Activated T-helper 9 cell treated with anti-CD3 and anti-CD28 coated beads, Interleukin-2, amount 50 U/mL, for 16 hours (primary cell): ENCODE data around the gene SGTA.
"Not testable (repeated sequence)": the region's sequence is repeated elsewhere in the genome, so short reads cannot be mapped to it uniquely, and the experiment has no call there.

Source experiments
- DNase-seq: peaks from one replicate; pipeline ENCODE4 v3.0.0-alpha.2; 2020; ENCODE audit warnings: low read depth

The SGTA gene

GRCh38 chr19:2713170-2713569, 69.9 kb downstream of the SGTA start:
- DNase-seq: not testable (repeated sequence)

- DNase-seq: no peak
Measured at GRCh38 chr19:2711875-2712205, 71.2 kb downstream of the SGTA start.

DNA sequence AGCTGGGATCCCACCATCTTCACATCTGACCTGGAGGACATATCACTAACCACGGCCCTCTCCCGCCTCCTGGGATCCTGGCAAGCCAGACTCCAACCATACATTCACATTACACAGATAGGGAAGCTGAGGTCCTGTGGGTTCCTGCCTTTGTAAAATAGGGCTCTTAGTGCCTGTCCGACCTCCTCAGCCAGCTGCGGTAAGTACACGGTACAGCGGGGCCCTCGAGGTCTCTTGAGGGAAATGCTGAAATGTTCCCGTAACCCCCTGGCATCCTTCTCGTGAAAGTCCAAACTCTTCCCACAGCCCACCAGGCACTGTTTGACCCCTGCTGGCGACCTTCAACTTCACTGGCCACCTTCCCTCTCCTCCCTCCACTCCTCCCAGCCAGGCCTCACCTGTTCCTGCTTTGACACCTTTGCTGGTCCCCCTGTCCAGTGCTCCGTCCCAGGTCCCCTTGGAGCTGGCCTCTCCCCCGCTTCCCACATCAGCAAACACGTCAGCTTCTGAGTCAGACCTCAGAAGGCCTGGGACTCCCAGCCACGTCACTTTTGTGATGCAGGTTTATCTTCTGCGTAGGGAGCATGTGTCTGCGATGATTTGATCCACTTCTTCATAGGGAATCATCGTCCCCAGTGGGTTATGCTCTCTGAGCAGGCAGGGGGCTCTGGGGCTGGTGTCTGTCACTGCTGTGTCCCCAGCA, 71.8 kb downstream of the SGTA start:
- DNase-seq: no peak

- no peak for DNase-seq
Measured at GRCh38 chr19:2706251-2706650, 76.8 kb downstream of the SGTA start.
